GM21717 (cell line): Measurements from ENCODE around the gene ARMH1.
"Not testable (repeated sequence)": the region's sequence is repeated elsewhere in the genome, so short reads cannot be mapped to it uniquely, and the experiment has no call there.

Source experiments
- ATAC-seq: cut with Tn5 transposase; IDR thresholded peaks from one replicate; pipeline ENCODE4 v1.9.1; 2021; ENCODE audit warnings: mild to moderate bottlenecking, moderate library complexity; ENCODE audit not compliant: unreplicated experiment

ARMH1 gene

GRCh38 chr1:44720281-44720680 is 45.8 kb downstream of the ARMH1 start:
- ATAC-seq, result no peak

- peak; percentile 53 for ATAC-seq
Observed at GRCh38 chr1:44721485-44722361, 47.2 kb downstream of the ARMH1 start.

- ATAC-seq, result no peak
Observed at GRCh38 chr1:44723064-44723463, 48.5 kb downstream of the ARMH1 start.

GRCh38 chr1:44723496-44724295 is 49.2 kb downstream of the ARMH1 start:
- no peak for ATAC-seq

- ATAC-seq, result no peak
Observed at GRCh38 chr1:44724296-44724954, 49.9 kb downstream of the ARMH1 start.

- ATAC-seq, result no peak
Observed at GRCh38 chr1:44724955-44725698, 50.6 kb downstream of the ARMH1 start.

- peak; percentile 58 for ATAC-seq
Observed at GRCh38 chr1:44730741-44731512, 56.4 kb downstream of the ARMH1 start, which contains the start of gene RNU5D-1. TSS of gene RNU5D-1 (minus strand) at chr1:44731170.

- ATAC-seq, result no peak
Observed at GRCh38 chr1:44733365-44733764, 58.9 kb downstream of the ARMH1 start.

- no peak for ATAC-seq
Observed at GRCh38 chr1:44733784-44734183, 59.3 kb downstream of the ARMH1 start.

GRCh38 chr1:44735992-44736391 is 61.5 kb downstream of the ARMH1 start:
- no peak for ATAC-seq

- not testable (repeated sequence) for ATAC-seq
Observed at GRCh38 chr1:44738953-44739306, 64.4 kb downstream of the ARMH1 start.

- ATAC-seq, result peak; percentile 83
Observed at GRCh38 chr1:44739307-44740178, 65.0 kb downstream of the ARMH1 start, which contains the start of gene KIF2C. TSS of gene KIF2C (plus strand) at chr1:44739837. CDS start at chr1:44739933, 96 bp downstream.

GRCh38 chr1:44740179-44740617 is 65.7 kb downstream of the ARMH1 start:
- no peak for ATAC-seq

GRCh38 chr1:44743211-44743610 is 68.7 kb downstream of the ARMH1 start:
- ATAC-seq, result no peak

GRCh38 chr1:44747878-44748277 is 73.4 kb downstream of the ARMH1 start:
- no peak for ATAC-seq

GRCh38 chr1:44757420-44757819 is 82.9 kb downstream of the ARMH1 start:
- no peak for ATAC-seq

GRCh38 chr1:44759077-44759476 is 84.6 kb downstream of the ARMH1 start:
- no peak for ATAC-seq

- ATAC-seq, result no peak
Observed at GRCh38 chr1:44760876-44761275, 86.4 kb downstream of the ARMH1 start.

- not testable (repeated sequence) for ATAC-seq
Observed at GRCh38 chr1:44766421-44766820, 91.9 kb downstream of the ARMH1 start.
